Pancreas (tissue), 10 donors: ENCODE data around the gene TNN. TPM values are rescaled to one million over a fixed set of nuclear protein-coding genes. Genes with fewer than 3 reads are reported as not detected.

Experiments used
- ATAC-seq, 4 donors: fragments of 200-7000 bp; cut with Tn5 transposase; one replicate each; pipeline versions ENCODE4 v1.8.0 to v1.9.1; 2020; ENCODE audit warnings: mild to moderate bottlenecking in 4 of 4, moderate library complexity in 4 of 4
- DNase-seq, 6 donors: peaks; one replicate each; pipeline ENCODE4 v3.0.0-alpha.2; 2020
- FAIRE-seq: peaks from 2 replicates; lab custom pipeline; 2012; peaks lifted over from hg19 to GRCh38; lab: Jason Lieb, UNC
- H3K27ac ChIP-seq, 4 donors: fragments of 200-600 bp; sonication (generic); 1 replicate in 3 of 4; 2 replicates in 1 of 4; pipeline versions ENCODE4 v1.5.0 to v1.8.0; 2020
- H3K27me3 ChIP-seq, 4 donors: fragments of 200-600 bp; one replicate each; pipeline ENCODE4 v1.8.0; 2021
- H3K36me3 ChIP-seq, 3 donors: fragments of 200-600 bp; sonication (generic) in 1 of 3; one replicate each; pipeline versions ENCODE4 v1.5.0 to v1.8.0; 2020 to 2021
- H3K4me1 ChIP-seq, 3 donors: fragments of 200-600 bp; one replicate each; pipeline ENCODE4 v1.8.0; 2021
- H3K4me3 ChIP-seq, 4 donors: fragments of 200-600 bp; sonication (generic) in 2 of 4; one replicate each; pipeline versions ENCODE4 v1.5.0 to v1.8.0; 2020 to 2021
- H3K9me3 ChIP-seq, 4 donors: fragments of 200-600 bp; one replicate each; pipeline ENCODE4 v1.8.0; 2021
- CTCF ChIP-seq, 4 donors: fragments of 200-600 bp; sonication (generic) in 3 of 4; IDR thresholded peaks; one replicate each; pipeline versions ENCODE4 v1.5.0 to v1.8.0; 2021; ENCODE audit warnings: antibody characterized with exemption in 4 of 4
- WGBS, 2 donors: extraction: QIAGEN DNeasy Blood & Tissue Kit; methylation state at CpG; one replicate each; pipeline ENCODE4 v1.1.7; 2013; 5-methylcytosine and 5-hydroxymethylcytosine counted together
- intact Hi-C, 3 donors: fragments of 100-400 bp; cut with DNase I; formaldehyde crosslinking; loops; one replicate each; pipeline versions ENCODE4 v1.11.1 to v1.14.2; 2022
- polyA plus RNA-seq, 2 donors: library from polyadenylated mRNA; stranded (reverse); fragments of 200-250 nt; gene quantifications; one replicate each; pipeline ENCODE4 v1.2.3, GENCODE V29; 2013
- total RNA-seq, 6 donors: library from RNA; stranded (reverse); fragmentation: NEBNext Ultra II Directional in 4 of 6; extraction: Animal tissue kit (Norgen Biotek cat#: 25700) in 4 of 6; gene quantifications; one replicate each; pipeline versions ENCODE4 v1.2.1 to v1.2.4, GENCODE V29; 2021 to 2023
- donor health status: healthy with polysubstance abuse.
- donor health status: DM: no; HTN: no; CAD: no; lungs with moderate emphysema.
- donor health status: DM: no; HTN: no; CAD: no.
- donor health status: control.
- donor health status: control.
- donor health status: Bipolar disorder and iron deficiency.
- donor health status: DM: yes; HTN: yes; CAD: no.
- donor health status: DM: no; HTN: no; CAD: no.
- donor health status: DM: no; HTN: no; CAD: no.
- donor health status: DM: yes; HTN: yes; CAD: no.

The TNN gene
- total and polyA plus RNA-seq, 8 donors: 0.05 to 0.09 (median 0.07) TPM; not detected in 4

GRCh38 chr1:175176246-175176645 lies 108.6 kb downstream of the TNN start:
- intact Hi-C loops: no loop called here
- DNase-seq (no peak), ATAC-seq (no peak), FAIRE-seq (no peak)
- 95 to 97% methylated on average over 1 of the region's 1 CpG for WGBS, 2 donors
- TF ChIP-seq CTCF (IDR thresholded peaks at IDR 0.05): no peak
- no peaks in the 10 kb centered on the region for H3K9me3 ChIP-seq
- no peaks in the 10 kb centered on the region for H3K27me3 ChIP-seq
- H3K4me1 ChIP-seq: peaks cover 0 to 11% (median 0%) of the 10 kb centered on the region in 3 donors
- no peak overlapping the region for H3K27ac ChIP-seq
- H3K4me3 ChIP-seq: no peak overlapping the region
- peaks cover 0 to 5% (median 4%) of the 10 kb centered on the region in 3 donors for H3K36me3 ChIP-seq

GRCh38 chr1:175178056-175178455 lies 110.4 kb downstream of the TNN start:
- FAIRE-seq (no peak), DNase-seq (no peak), ATAC-seq (no peak)
- no peak for TF ChIP-seq CTCF (IDR thresholded peaks at IDR 0.05)
- Histone ChIP-seq H3K27me3 (no peaks in the 10 kb centered on the region), H3K27ac (no peak overlapping the region), H3K36me3 (peaks cover 0 to 5% (median 4%) of the 10 kb centered on the region in 3 donors), H3K4me3 (no peak overlapping the region), H3K4me1 (peaks cover 0 to 8% (median 0%) of the 10 kb centered on the region in 3 donors), H3K9me3 (no peaks in the 10 kb centered on the region)
- intact Hi-C loops: no loop called here
- 90 to 100% methylated on average over 1 of the region's 1 CpG for WGBS, 2 donors

- H3K4me3 ChIP-seq: no peak overlapping the region
- no peaks in the 10 kb centered on the region for H3K27me3 ChIP-seq
- H3K36me3 ChIP-seq: peaks cover 0 to 5% (median 4%) of the 10 kb centered on the region in 3 donors
- H3K4me1 ChIP-seq: peaks cover 0 to 8% (median 0%) of the 10 kb centered on the region in 3 donors
- TF ChIP-seq CTCF (IDR thresholded peaks at IDR 0.05): no peak
- no peaks in the 10 kb centered on the region for H3K9me3 ChIP-seq
- FAIRE-seq (no peak), ATAC-seq (no peak), DNase-seq (no peak)
- no peak overlapping the region for H3K27ac ChIP-seq
- intact Hi-C loops: no loop called here
- WGBS, 2 donors: 55 to 60% methylated on average over 3 of the region's 3 CpGs
Observed at GRCh38 chr1:175178456-175178855, 110.8 kb downstream of the TNN start.

GRCh38 chr1:175179837-175180590 lies 112.4 kb downstream of the TNN start:
- TF ChIP-seq CTCF (IDR thresholded peaks at IDR 0.05): no peak
- Histone ChIP-seq H3K27me3 (no peaks in the 10 kb centered on the region), H3K9me3 (no peaks in the 10 kb centered on the region), H3K36me3 (peaks cover 0 to 5% (median 4%) of the 10 kb centered on the region in 3 donors), H3K4me3 (no peak overlapping the region), H3K4me1 (peaks cover 0 to 9% (median 0%) of the 10 kb centered on the region in 3 donors), H3K27ac (no peak overlapping the region)
- intact Hi-C loops: no loop called here
- ATAC-seq: no peak
- WGBS, 2 donors: 98 to 100% methylated on average over 2 of the region's 2 CpGs
- FAIRE-seq: no peak
- DNase-seq: no peak

GRCh38 chr1:175182201-175182746 lies 114.6 kb downstream of the TNN start:
- FAIRE-seq (no peak), ATAC-seq (no peak), DNase-seq (no peak)
- peaks cover 0 to 2% (median 0%) of the 10 kb centered on the region in 3 donors for H3K36me3 ChIP-seq
- H3K27ac ChIP-seq: no peak overlapping the region
- no peaks in the 10 kb centered on the region for H3K27me3 ChIP-seq
- no peaks in the 10 kb centered on the region for H3K9me3 ChIP-seq
- no peak overlapping the region for H3K4me3 ChIP-seq
- H3K4me1 ChIP-seq: peaks cover 0 to 24% (median 0%) of the 10 kb centered on the region in 3 donors
- TF ChIP-seq CTCF (IDR thresholded peaks at IDR 0.05): no peak
- WGBS, 2 donors: 79 to 80% methylated on average over 4 of the region's 4 CpGs
- intact Hi-C loops: no loop called here
